HFFc6 (cell line): ENCODE results near the gene CMC1. TPM values are rescaled to one million over a fixed set of nuclear protein-coding genes. Genes with fewer than 3 reads are reported as not detected.

ENCODE experiments used
- DNase-seq: peaks from one replicate; pipeline ENCODE4 v3.0.0-alpha.2; 2018
- H3K27ac Mint-ChIP-seq: 2 replicates; pipeline ENCODE4 v1.8.0; 2020; ENCODE audit warnings: mild to moderate bottlenecking, mixed read lengths
- H3K27me3 Mint-ChIP-seq: 2 replicates; pipeline ENCODE4 v1.8.0; 2021; ENCODE audit warnings: mild to moderate bottlenecking, moderate library complexity, mixed read lengths; ENCODE audit not compliant: insufficient read depth
- H3K36me3 Mint-ChIP-seq: 2 replicates; pipeline ENCODE4 v1.8.0; 2021; ENCODE audit warnings: low read depth, mixed read lengths
- H3K4me1 Mint-ChIP-seq: 2 replicates; pipeline ENCODE4 v1.8.0; 2020; ENCODE audit warnings: low read depth, mixed read lengths
- H3K4me3 Mint-ChIP-seq: 2 replicates; pipeline ENCODE4 v1.8.0; 2020; ENCODE audit warnings: mild to moderate bottlenecking, moderate library complexity, mixed read lengths
- H3K9me3 Mint-ChIP-seq: 2 replicates; pipeline ENCODE4 v1.8.0; 2020; ENCODE audit warnings: mild to moderate bottlenecking, mixed read lengths
- total RNA-seq, 6 experiments: library from RNA; stranded (reverse); fragmentation: NEBNext Ultra II Directional; extraction: Animal tissue kit (Norgen Biotek cat#: 25700); gene quantifications; 2 replicates in 1 of 6; 3 replicates in 5 of 6; pipeline ENCODE4 v1.2.3, GENCODE V29; 2021
- TF ChIP-seq, protein P1 (sequence below): fragments of 200-600 bp; sonication (generic); IDR thresholded peaks from 2 replicates; pipeline ENCODE4 v1.5.0; 2021; ENCODE audit warnings: antibody characterized with exemption, mild to moderate bottlenecking

CMC1 gene
- total RNA-seq, 6 experiments from 2014 or later = 14.9 to 23.0 (median 18.8) TPM

DNA sequence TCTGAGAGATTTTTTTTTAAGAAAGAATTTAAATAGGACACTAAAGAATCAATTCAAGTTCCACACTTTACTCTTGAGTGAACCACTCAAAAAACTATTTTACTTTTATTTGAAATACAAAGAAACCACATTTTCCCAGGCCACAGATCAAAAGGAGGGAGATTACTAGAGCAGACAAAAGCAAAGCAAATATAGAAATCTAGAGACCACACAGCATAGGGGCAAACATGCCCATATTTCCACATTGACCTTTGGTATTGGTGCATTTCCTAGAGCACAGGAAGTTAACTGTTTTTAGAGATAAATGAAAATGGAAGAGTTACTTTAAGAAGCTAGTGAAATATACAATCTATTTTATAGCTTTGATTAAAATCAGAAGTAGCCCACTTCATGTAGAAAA, 79.6 kb downstream of the CMC1 start:
- TF ChIP-seq, protein P1, sequence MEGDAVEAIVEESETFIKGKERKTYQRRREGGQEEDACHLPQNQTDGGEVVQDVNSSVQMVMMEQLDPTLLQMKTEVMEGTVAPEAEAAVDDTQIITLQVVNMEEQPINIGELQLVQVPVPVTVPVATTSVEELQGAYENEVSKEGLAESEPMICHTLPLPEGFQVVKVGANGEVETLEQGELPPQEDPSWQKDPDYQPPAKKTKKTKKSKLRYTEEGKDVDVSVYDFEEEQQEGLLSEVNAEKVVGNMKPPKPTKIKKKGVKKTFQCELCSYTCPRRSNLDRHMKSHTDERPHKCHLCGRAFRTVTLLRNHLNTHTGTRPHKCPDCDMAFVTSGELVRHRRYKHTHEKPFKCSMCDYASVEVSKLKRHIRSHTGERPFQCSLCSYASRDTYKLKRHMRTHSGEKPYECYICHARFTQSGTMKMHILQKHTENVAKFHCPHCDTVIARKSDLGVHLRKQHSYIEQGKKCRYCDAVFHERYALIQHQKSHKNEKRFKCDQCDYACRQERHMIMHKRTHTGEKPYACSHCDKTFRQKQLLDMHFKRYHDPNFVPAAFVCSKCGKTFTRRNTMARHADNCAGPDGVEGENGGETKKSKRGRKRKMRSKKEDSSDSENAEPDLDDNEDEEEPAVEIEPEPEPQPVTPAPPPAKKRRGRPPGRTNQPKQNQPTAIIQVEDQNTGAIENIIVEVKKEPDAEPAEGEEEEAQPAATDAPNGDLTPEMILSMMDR = no peak
- H3K9me3 Mint-ChIP-seq = no peaks in the 10 kb centered on the region
- no peaks in the 10 kb centered on the region; the same call in none of the 2 replicates for H3K36me3 Mint-ChIP-seq
- peaks cover 15% of the 10 kb centered on the region for H3K4me1 Mint-ChIP-seq
- no peak overlapping the region for H3K27ac Mint-ChIP-seq
- H3K4me3 Mint-ChIP-seq = no peak overlapping the region
- no peaks in the 10 kb centered on the region; the same call in 1 of the 2 replicates for H3K27me3 Mint-ChIP-seq
- no peak for DNase-seq

GRCh38 chr3:28322464-28322863, 81.0 kb downstream of the CMC1 start:
- Mint-ChIP-seq H3K9me3 (no peaks in the 10 kb centered on the region), H3K27me3 (no peaks in the 10 kb centered on the region; the same call in 1 of the 2 replicates), H3K4me1 (peaks cover 22% of the 10 kb centered on the region), H3K36me3 (no peaks in the 10 kb centered on the region; the same call in none of the 2 replicates), H3K27ac (no peak overlapping the region), H3K4me3 (no peak overlapping the region)
- DNase-seq = peak; percentile 28
- TF ChIP-seq, protein P1 = no peak

GRCh38 chr3:28326458-28326926, 85.1 kb downstream of the CMC1 start:
- no peak overlapping the region for H3K4me3 Mint-ChIP-seq
- DNase-seq = no peak
- H3K4me1 Mint-ChIP-seq = peaks cover 20% of the 10 kb centered on the region

DNA sequence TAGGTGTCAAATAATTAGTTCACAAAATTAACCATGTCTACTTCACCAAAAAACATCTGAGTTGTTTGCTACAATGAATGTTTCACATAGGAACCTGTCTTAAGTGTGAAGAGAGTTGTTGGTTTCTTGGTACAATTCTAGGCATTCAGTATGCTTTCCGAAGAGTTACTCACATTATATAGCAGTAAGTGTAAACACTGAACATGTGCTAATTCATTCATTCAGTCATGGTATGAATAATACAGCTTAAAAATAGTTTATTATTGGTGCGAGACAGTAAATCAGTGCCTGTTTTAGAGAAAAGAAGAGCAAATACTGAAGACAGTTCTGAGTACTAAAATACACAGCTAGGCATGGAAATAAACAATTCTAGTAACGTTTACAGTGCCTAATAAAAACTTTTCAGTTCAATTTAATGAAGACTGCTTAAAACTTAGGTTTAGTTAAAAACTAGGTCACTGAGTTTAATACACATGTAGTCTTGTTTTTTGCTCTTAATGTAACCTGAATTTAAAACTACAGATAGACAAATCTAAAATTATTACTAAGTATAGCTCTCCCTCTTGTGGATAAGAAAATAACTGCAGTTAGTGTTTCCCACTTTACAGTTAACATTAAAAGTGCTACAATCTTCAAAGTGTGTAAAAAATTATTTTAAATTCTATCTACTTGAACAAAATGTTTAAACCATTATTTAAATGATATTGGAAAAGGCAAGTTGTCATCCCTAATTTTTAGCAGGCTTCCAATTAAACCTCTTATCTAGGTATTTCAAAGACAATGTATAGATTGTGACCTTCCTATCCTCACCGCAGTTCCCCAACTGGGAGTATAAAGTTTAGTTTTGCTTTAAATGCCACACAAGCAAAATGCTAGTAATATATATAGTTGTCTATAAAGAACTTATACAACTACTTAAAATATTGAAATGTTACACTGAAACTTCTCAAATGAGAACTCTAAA, 87.1 kb downstream of the CMC1 start:
- H3K27ac Mint-ChIP-seq = no peak overlapping the region
- no peaks in the 10 kb centered on the region; the same call in 1 of the 2 replicates for H3K36me3 Mint-ChIP-seq
- peaks cover 6% of the 10 kb centered on the region for H3K4me1 Mint-ChIP-seq
- TF ChIP-seq, protein P1 = peak; percentile 88
- H3K4me3 Mint-ChIP-seq = no peak overlapping the region
- H3K27me3 Mint-ChIP-seq = 0 out of 2 replicates have a peak, but pooled peaks cover 2% of the 10 kb centered on the region
- DNase-seq = peak; percentile 28
- no peaks in the 10 kb centered on the region for H3K9me3 Mint-ChIP-seq

More at GRCh38 chr3:28326458-28326926, 85.1 kb downstream of the CMC1 start:
- no peaks in the 10 kb centered on the region; the same call in 1 of the 2 replicates for H3K36me3 Mint-ChIP-seq
- TF ChIP-seq, protein P1 = no peak
- H3K27ac Mint-ChIP-seq = no peak overlapping the region
- H3K9me3 Mint-ChIP-seq = no peaks in the 10 kb centered on the region
- H3K27me3 Mint-ChIP-seq = 0 out of 2 replicates have a peak, but pooled peaks cover 2% of the 10 kb centered on the region

- no peaks in the 10 kb centered on the region for H3K27me3 Mint-ChIP-seq
- H3K27ac Mint-ChIP-seq = no peak overlapping the region
- no peaks in the 10 kb centered on the region for H3K4me1 Mint-ChIP-seq
- H3K36me3 Mint-ChIP-seq = no peaks in the 10 kb centered on the region
- TF ChIP-seq, protein P1 = peak; percentile 65
- DNase-seq = no peak
- no peaks in the 10 kb centered on the region for H3K9me3 Mint-ChIP-seq
- H3K4me3 Mint-ChIP-seq = no peak overlapping the region
These were observed 93.1 kb downstream of the CMC1 start for GRCh38 chr3:28334552-28334951.
